ENCODE measurements around the gene IFNL1.
"Not testable (repeated sequence)": the region's sequence is repeated elsewhere in the genome, so short reads cannot be mapped to it uniquely, and the experiment has no call there.

IFNL1 gene

DNA sequence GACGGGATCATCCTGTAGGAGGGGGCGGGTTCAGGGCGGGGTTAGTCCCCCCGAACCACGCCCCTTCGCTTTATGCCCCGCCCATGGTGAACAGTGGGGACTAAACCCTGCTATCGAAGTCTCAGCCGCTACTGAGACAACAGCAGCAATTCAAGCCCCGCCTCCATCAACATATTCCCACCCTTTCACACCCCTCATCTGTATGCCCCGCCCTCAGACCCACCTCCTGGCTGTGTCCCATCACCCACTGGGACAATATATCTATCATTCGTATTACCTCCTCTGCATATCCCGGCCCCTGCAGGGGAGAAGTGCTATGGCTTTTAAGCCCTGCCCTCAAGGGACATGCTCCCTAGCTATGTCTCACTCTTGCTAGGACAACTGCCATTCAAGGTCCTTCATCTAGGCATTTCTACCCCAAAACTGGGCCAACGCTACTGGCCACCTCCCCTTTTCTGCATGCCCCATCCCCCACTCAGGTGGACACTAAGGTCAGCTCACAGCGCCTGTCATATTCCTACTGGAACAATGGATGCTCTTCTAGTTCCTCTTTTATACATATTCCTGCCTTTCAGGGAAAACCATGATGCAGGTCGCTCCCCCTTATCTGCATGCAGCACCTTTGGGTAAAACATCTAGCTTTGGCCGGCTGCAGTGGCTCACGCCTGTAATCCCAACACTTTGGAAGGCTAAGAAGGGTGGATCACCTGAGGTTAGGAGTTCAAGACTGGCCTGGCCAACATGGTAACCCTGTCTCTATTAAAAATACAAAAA lies 12.5 kb downstream of the IFNL1 start:
- H3K27ac ChIP-seq (ENCODE audit: low read depth, low read length, poor library complexity, severe bottlenecking), result no peak overlapping the region
- peaks cover 3% of the 10 kb centered on the region; the same call in 1 of the 2 replicates for H3K36me3 ChIP-seq (ENCODE audit: insufficient read depth, low read length)
- no peak overlapping the region for H2AFZ ChIP-seq (ENCODE audit: low read length)
- H4K20me1 ChIP-seq (ENCODE audit: insufficient read depth, low read length), result no peaks in the 10 kb centered on the region
- H3K9ac ChIP-seq (ENCODE audit: low read length), result no peak overlapping the region
- H3K4me3 ChIP-seq (ENCODE audit: low read depth, low read length, poor library complexity, severe bottlenecking), result no peak overlapping the region
- TF ChIP-seq, protein P1, sequence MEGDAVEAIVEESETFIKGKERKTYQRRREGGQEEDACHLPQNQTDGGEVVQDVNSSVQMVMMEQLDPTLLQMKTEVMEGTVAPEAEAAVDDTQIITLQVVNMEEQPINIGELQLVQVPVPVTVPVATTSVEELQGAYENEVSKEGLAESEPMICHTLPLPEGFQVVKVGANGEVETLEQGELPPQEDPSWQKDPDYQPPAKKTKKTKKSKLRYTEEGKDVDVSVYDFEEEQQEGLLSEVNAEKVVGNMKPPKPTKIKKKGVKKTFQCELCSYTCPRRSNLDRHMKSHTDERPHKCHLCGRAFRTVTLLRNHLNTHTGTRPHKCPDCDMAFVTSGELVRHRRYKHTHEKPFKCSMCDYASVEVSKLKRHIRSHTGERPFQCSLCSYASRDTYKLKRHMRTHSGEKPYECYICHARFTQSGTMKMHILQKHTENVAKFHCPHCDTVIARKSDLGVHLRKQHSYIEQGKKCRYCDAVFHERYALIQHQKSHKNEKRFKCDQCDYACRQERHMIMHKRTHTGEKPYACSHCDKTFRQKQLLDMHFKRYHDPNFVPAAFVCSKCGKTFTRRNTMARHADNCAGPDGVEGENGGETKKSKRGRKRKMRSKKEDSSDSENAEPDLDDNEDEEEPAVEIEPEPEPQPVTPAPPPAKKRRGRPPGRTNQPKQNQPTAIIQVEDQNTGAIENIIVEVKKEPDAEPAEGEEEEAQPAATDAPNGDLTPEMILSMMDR (IDR thresholded peaks at IDR 0.05; ENCODE audit: low read length), result no peak
- TF ChIP-seq EZH2 (IDR thresholded peaks at IDR 0.05; ENCODE audit: borderline replicate concordance, low read length), result no peak
- H3K4me2 ChIP-seq (ENCODE audit: low read length), result no peak overlapping the region
- peaks cover 6% of the 10 kb centered on the region for H3K4me1 ChIP-seq (ENCODE audit: insufficient read depth, low read length, severe bottlenecking)
- no peaks in the 10 kb centered on the region for H3K27me3 ChIP-seq (ENCODE audit: insufficient read depth, low read length)
- no peaks in the 10 kb centered on the region for H3K9me3 ChIP-seq (ENCODE audit: low read length)
- H3K79me2 ChIP-seq (ENCODE audit: insufficient read depth, low read length), result no peaks in the 10 kb centered on the region
- H3F3A ChIP-seq (ENCODE audit: insufficient read depth, low read length), result no peaks in the 10 kb centered on the region
- H3K9me2 ChIP-seq (ENCODE audit: low read depth, low read length), result no peaks in the 10 kb centered on the region

DNA sequence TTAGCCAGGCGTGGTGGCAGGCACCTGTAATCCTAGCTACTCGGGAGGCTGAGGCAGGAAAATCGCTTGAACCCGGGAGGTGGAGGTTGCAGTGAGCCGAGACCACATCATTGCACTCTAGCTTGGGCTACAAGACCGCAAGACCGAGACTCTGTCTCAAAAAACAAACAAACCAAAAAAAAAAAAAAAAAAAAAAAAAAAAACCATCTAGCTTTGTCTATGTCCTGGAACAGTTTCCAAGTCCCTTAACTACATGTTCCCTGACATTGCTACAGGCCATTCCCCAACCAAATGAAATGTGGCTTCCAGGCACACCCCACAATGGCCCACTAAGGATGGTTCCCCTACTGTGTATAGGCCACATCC lies 13.1 kb downstream of the IFNL1 start:
- not testable (repeated sequence) for H2AFZ ChIP-seq (ENCODE audit: low read length); H3K4me1 ChIP-seq (ENCODE audit: insufficient read depth, low read length, severe bottlenecking); H4K20me1 ChIP-seq (ENCODE audit: insufficient read depth, low read length); H3K4me2 ChIP-seq (ENCODE audit: low read length); H3K36me3 ChIP-seq (ENCODE audit: insufficient read depth, low read length); H3K9ac ChIP-seq (ENCODE audit: low read length); H3K9me3 ChIP-seq (ENCODE audit: low read length); H3K27ac ChIP-seq (ENCODE audit: low read depth, low read length, poor library complexity, severe bottlenecking); H3K27me3 ChIP-seq (ENCODE audit: insufficient read depth, low read length); H3K9me2 ChIP-seq (ENCODE audit: low read depth, low read length); H3K4me3 ChIP-seq (ENCODE audit: low read depth, low read length, poor library complexity, severe bottlenecking); H3K79me2 ChIP-seq (ENCODE audit: insufficient read depth, low read length); H3F3A ChIP-seq (ENCODE audit: insufficient read depth, low read length)

DNA sequence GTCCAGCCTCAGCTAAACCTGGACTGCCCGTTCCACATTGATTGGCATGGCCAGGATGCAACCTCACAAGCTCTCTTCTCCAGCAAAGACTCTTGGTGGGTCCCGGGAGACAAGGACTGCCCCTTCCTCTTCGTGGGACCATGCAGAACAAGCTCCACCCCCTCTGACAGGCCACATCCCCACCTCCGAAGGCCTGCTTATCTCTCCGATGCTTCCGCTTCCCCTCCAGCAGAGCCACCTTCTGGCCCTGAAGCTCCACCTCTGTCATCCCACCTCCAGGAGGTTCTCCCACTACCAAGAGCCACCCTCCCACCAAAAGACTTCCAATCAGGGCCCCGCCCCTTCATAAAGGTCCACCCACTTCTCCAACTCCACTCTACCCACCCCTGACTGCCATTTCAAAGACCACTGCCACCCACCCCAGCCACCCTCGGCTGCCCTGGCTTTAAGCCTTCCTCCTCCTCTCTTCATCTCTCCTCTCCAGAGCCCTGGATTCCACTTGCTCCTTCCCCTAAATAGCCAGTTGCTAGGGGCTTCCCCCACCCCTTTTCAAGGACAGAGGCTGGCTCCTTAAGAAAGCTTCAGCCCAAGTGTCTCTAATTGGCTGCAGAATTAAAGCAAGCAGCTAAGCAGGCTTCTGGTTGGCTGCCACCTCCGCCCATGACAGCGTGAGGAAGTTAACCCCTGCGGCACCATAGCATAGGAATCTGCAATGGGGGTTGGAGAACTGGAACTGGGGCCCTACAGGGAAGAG lies 14.5 kb downstream of the IFNL1 start:
- H3K9ac ChIP-seq (ENCODE audit: low read length), result no peak overlapping the region
- no peaks in the 10 kb centered on the region for H4K20me1 ChIP-seq (ENCODE audit: insufficient read depth, low read length)
- peaks cover 6% of the 10 kb centered on the region for H3K4me1 ChIP-seq (ENCODE audit: insufficient read depth, low read length, severe bottlenecking)
- TF ChIP-seq, protein P1 (IDR thresholded peaks at IDR 0.05; ENCODE audit: low read length), result no peak
- no peak for TF ChIP-seq EZH2 (IDR thresholded peaks at IDR 0.05; ENCODE audit: borderline replicate concordance, low read length)
- H3K9me2 ChIP-seq (ENCODE audit: low read depth, low read length), result no peaks in the 10 kb centered on the region
- no peak overlapping the region for H2AFZ ChIP-seq (ENCODE audit: low read length)
- H3K79me2 ChIP-seq (ENCODE audit: insufficient read depth, low read length), result no peaks in the 10 kb centered on the region
- no peaks in the 10 kb centered on the region for H3F3A ChIP-seq (ENCODE audit: insufficient read depth, low read length)
- H3K9me3 ChIP-seq (ENCODE audit: low read length), result no peaks in the 10 kb centered on the region
- peaks cover 12% of the 10 kb centered on the region; the same call in 1 of the 2 replicates for H3K36me3 ChIP-seq (ENCODE audit: insufficient read depth, low read length)
- no peak overlapping the region for H3K27ac ChIP-seq (ENCODE audit: low read depth, low read length, poor library complexity, severe bottlenecking)
- H3K27me3 ChIP-seq (ENCODE audit: insufficient read depth, low read length), result no peaks in the 10 kb centered on the region
- no peak overlapping the region for H3K4me2 ChIP-seq (ENCODE audit: low read length)
- no peak overlapping the region for H3K4me3 ChIP-seq (ENCODE audit: low read depth, low read length, poor library complexity, severe bottlenecking)

Data from OCI-LY1 (cell line).